SK-N-SH treated with all-trans-retinoic acid at 6 μM for 48 hours (cell line): ENCODE measurements around the gene KRT4.

Experiments used
- ARNTL ChIP-seq: fragments of 450-650 bp; formaldehyde crosslinking; IDR thresholded peaks from 2 replicates; pipeline ENCODE4 v1.5.0; 2020; ENCODE audit warnings: low read depth, mild to moderate bottlenecking, moderate library complexity, borderline replicate concordance
- CSDC2 ChIP-seq: fragments of 250-450 bp; sonication (Bioruptor Pico); IDR thresholded peaks from 2 replicates; pipeline ENCODE4 v1.5.0; 2020; ENCODE audit warnings: mild to moderate bottlenecking, moderate library complexity
- ESRRG ChIP-seq: fragments of 250-450 bp; sonication (Bioruptor Pico); IDR thresholded peaks from 2 replicates; pipeline ENCODE4 v1.6.1; 2021; ENCODE audit warnings: mild to moderate bottlenecking
- RARB ChIP-seq: fragments of 250-450 bp; sonication (Bioruptor Pico); IDR thresholded peaks from 2 replicates; pipeline ENCODE4 v1.8.0; 2021; ENCODE audit warnings: mild to moderate bottlenecking, moderate library complexity
- TCF4 ChIP-seq: fragments of 250-450 bp; sonication (Bioruptor Pico); IDR thresholded peaks from 2 replicates; pipeline ENCODE4 v1.8.0; 2021; ENCODE audit warnings: mild to moderate bottlenecking, moderate library complexity, borderline replicate concordance
- ZFP3 ChIP-seq: fragments of 250-450 bp; sonication (Bioruptor Pico); IDR thresholded peaks from 2 replicates; pipeline ENCODE4 v1.5.0; 2020; ENCODE audit warnings: mild to moderate bottlenecking, moderate library complexity
- ZFP30 ChIP-seq: fragments of 450-650 bp; formaldehyde crosslinking; IDR thresholded peaks from 2 replicates; pipeline ENCODE4 v1.5.0; 2022; ENCODE audit warnings: mild to moderate bottlenecking, moderate library complexity
- ZNF565 ChIP-seq: fragments of 450-650 bp; formaldehyde crosslinking; conservative IDR thresholded peaks from 2 replicates; pipeline ENCODE4 v1.5.0; 2020; ENCODE audit warnings: low read depth, mild to moderate bottlenecking, moderate library complexity
- ZNF8 ChIP-seq: fragments of 450-650 bp; formaldehyde crosslinking; IDR thresholded peaks from 2 replicates; pipeline ENCODE4 v1.5.0; 2020; ENCODE audit warnings: mild to moderate bottlenecking, moderate library complexity
- TF ChIP-seq, protein P1 (sequence below): fragments of 250-450 bp; sonication (Bioruptor Pico); IDR thresholded peaks from 2 replicates; pipeline ENCODE4 v1.8.0; 2020; ENCODE audit warnings: mild to moderate bottlenecking, moderate library complexity, borderline replicate concordance
- TF ChIP-seq, protein P2 (sequence below): fragments of 250-450 bp; sonication (Bioruptor Pico); IDR thresholded peaks from 2 replicates; pipeline ENCODE4 v1.5.0; 2020; ENCODE audit warnings: mild to moderate bottlenecking, moderate library complexity
- TF ChIP-seq, protein P3 (sequence below): fragments of 250-450 bp; sonication (Bioruptor Pico); IDR thresholded peaks from 2 replicates; pipeline ENCODE4 v1.5.1; 2021; ENCODE audit warnings: mild to moderate bottlenecking, moderate library complexity
- TF ChIP-seq, protein P4 (sequence below): fragments of 250-450 bp; sonication (Bioruptor Pico); IDR thresholded peaks from 2 replicates; pipeline ENCODE4 v1.5.1; 2020; ENCODE audit warnings: low read depth, mild to moderate bottlenecking, moderate library complexity

DNA sequence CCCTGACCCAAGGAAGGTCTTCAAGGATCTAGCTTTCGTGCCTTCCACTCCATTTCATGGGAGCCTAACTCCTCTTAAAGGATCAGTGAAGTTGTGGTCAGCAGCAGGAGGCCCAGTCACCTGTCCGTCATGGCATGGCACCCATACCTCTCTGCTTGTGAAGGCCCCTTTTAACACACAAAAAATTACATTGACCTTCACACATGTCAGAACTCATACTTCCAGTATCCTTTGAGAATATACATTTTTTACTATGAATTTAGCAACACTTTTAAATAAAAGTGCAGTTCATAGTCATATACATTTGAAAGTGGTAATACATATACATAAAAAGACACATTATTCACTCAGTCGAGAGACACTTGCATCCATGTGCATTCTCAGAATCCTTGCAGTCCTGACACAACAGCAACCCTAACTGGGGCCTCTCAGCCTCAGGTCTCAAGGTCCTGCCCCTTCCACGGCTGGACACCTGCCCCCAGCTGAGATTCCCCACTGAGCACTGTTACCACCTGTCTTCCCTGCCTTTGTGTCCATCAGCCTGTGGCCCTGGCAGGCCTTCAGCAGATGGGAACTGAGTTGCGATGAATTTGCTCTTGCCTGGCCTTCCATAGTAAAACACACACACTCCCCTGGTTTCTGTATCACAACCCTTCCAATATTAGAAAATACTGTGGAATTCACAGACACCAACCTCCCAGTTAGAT, 14.3 kb downstream of the KRT4 start:
- TF ChIP-seq CSDC2 (CRISPR knock-in tag), result no peak
- TF ChIP-seq ZFP30, result no peak
- no peak for TF ChIP-seq TCF4
- TF ChIP-seq RARB, result no peak
- TF ChIP-seq, protein P1, sequence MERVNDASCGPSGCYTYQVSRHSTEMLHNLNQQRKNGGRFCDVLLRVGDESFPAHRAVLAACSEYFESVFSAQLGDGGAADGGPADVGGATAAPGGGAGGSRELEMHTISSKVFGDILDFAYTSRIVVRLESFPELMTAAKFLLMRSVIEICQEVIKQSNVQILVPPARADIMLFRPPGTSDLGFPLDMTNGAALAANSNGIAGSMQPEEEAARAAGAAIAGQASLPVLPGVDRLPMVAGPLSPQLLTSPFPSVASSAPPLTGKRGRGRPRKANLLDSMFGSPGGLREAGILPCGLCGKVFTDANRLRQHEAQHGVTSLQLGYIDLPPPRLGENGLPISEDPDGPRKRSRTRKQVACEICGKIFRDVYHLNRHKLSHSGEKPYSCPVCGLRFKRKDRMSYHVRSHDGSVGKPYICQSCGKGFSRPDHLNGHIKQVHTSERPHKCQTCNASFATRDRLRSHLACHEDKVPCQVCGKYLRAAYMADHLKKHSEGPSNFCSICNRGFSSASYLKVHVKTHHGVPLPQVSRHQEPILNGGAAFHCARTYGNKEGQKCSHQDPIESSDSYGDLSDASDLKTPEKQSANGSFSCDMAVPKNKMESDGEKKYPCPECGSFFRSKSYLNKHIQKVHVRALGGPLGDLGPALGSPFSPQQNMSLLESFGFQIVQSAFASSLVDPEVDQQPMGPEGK (CRISPR knock-in tag), result no peak
- no peak for TF ChIP-seq ZNF8 (CRISPR knock-in tag)
- no peak for TF ChIP-seq ZFP3 (CRISPR knock-in tag)
- TF ChIP-seq ZNF565 (CRISPR knock-in tag), result no peak
- TF ChIP-seq, protein P2, sequence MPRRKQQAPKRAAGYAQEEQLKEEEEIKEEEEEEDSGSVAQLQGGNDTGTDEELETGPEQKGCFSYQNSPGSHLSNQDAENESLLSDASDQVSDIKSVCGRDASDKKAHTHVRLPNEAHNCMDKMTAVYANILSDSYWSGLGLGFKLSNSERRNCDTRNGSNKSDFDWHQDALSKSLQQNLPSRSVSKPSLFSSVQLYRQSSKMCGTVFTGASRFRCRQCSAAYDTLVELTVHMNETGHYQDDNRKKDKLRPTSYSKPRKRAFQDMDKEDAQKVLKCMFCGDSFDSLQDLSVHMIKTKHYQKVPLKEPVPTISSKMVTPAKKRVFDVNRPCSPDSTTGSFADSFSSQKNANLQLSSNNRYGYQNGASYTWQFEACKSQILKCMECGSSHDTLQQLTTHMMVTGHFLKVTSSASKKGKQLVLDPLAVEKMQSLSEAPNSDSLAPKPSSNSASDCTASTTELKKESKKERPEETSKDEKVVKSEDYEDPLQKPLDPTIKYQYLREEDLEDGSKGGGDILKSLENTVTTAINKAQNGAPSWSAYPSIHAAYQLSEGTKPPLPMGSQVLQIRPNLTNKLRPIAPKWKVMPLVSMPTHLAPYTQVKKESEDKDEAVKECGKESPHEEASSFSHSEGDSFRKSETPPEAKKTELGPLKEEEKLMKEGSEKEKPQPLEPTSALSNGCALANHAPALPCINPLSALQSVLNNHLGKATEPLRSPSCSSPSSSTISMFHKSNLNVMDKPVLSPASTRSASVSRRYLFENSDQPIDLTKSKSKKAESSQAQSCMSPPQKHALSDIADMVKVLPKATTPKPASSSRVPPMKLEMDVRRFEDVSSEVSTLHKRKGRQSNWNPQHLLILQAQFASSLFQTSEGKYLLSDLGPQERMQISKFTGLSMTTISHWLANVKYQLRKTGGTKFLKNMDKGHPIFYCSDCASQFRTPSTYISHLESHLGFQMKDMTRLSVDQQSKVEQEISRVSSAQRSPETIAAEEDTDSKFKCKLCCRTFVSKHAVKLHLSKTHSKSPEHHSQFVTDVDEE (CRISPR knock-in tag), result no peak
- no peak for TF ChIP-seq ARNTL
- TF ChIP-seq, protein P3, sequence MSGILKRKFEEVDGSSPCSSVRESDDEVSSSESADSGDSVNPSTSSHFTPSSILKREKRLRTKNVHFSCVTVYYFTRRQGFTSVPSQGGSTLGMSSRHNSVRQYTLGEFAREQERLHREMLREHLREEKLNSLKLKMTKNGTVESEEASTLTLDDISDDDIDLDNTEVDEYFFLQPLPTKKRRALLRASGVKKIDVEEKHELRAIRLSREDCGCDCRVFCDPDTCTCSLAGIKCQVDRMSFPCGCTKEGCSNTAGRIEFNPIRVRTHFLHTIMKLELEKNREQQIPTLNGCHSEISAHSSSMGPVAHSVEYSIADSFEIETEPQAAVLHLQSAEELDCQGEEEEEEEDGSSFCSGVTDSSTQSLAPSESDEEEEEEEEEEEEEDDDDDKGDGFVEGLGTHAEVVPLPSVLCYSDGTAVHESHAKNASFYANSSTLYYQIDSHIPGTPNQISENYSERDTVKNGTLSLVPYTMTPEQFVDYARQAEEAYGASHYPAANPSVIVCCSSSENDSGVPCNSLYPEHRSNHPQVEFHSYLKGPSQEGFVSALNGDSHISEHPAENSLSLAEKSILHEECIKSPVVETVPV (CRISPR knock-in tag), result no peak
- TF ChIP-seq, protein P4, sequence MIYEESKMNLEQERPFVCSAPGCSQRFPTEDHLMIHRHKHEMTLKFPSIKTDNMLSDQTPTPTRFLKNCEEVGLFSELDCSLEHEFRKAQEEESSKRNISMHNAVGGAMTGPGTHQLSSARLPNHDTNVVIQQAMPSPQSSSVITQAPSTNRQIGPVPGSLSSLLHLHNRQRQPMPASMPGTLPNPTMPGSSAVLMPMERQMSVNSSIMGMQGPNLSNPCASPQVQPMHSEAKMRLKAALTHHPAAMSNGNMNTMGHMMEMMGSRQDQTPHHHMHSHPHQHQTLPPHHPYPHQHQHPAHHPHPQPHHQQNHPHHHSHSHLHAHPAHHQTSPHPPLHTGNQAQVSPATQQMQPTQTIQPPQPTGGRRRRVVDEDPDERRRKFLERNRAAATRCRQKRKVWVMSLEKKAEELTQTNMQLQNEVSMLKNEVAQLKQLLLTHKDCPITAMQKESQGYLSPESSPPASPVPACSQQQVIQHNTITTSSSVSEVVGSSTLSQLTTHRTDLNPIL, result no peak
- no peak for TF ChIP-seq ESRRG (CRISPR knock-in tag)
